SU-DHL-6 (cell line): ENCODE measurements around the gene MDFIC.
A peak's percentile ranks its signal among the peaks of the same experiment; 100 is the strongest.

ENCODE experiments used
- H2AFZ ChIP-seq: fragments of 200-600 bp; sonication (generic); 2 replicates; pipeline ENCODE4 v1.6.1; 2014; ENCODE audit warnings: low read depth, mild to moderate bottlenecking, moderate library complexity, mixed read lengths, antibody characterized with exemption, low read length; ENCODE audit not compliant: severe bottlenecking
- H3F3A ChIP-seq: fragments of 200-600 bp; shearing (Covaris generic); 2 replicates; pipeline ENCODE4 v1.6.0; 2016; ENCODE audit warnings: antibody characterized with exemption, mild to moderate bottlenecking; ENCODE audit not compliant: insufficient read depth
- H3K27ac ChIP-seq: fragments of 200-600 bp; sonication (generic); 2 replicates; pipeline ENCODE4 v1.5.1; 2016; ENCODE audit warnings: low read depth, mild to moderate bottlenecking, low read length, moderate library complexity, mixed read lengths
- H3K27me3 ChIP-seq: fragments of 200-600 bp; sonication (generic), shearing (Covaris generic); 2 replicates; pipeline ENCODE4 v1.6.0; 2014; ENCODE audit warnings: mild to moderate bottlenecking, low read length
- H3K36me3 ChIP-seq: fragments of 200-600 bp; sonication (generic); 2 replicates; pipeline ENCODE4 v1.6.1; 2014; ENCODE audit warnings: mild to moderate bottlenecking, low read length, mixed read lengths
- H3K4me2 ChIP-seq: fragments of 300-600, 200-600 bp; shearing (Covaris generic), sonication (generic); 2 replicates; pipeline ENCODE4 v1.6.0; 2014; ENCODE audit warnings: low read length, low read depth, mild to moderate bottlenecking; ENCODE audit not compliant: poor library complexity, severe bottlenecking
- H3K4me3 ChIP-seq: fragments of 200-600 bp; sonication (generic); 2 replicates; pipeline ENCODE4 v1.5.1; 2014; ENCODE audit warnings: antibody characterized with exemption, low read length, mild to moderate bottlenecking, mixed read lengths; ENCODE audit not compliant: insufficient read depth, poor library complexity, severe bottlenecking
- H3K79me2 ChIP-seq: fragments of 200-600 bp; sonication (generic); 2 replicates; pipeline ENCODE4 v1.6.1; 2014; ENCODE audit warnings: mild to moderate bottlenecking, low read length, moderate library complexity; ENCODE audit not compliant: insufficient read depth
- H3K9ac ChIP-seq: fragments of 200-600 bp; sonication (generic); 2 replicates; pipeline ENCODE4 v1.7.0; 2014; ENCODE audit warnings: mild to moderate bottlenecking, low read length
- H3K9me2 ChIP-seq: fragments of 200-600 bp; sonication (generic); replicated peaks from 2 replicates; pipeline ENCODE4 v1.6.1; 2014; ENCODE audit warnings: low read length; ENCODE audit not compliant: insufficient read depth
- H3K9me3 ChIP-seq: fragments of 200-600 bp; sonication (generic); 2 replicates; pipeline ENCODE4 v1.6.1; 2014; ENCODE audit warnings: low read length, mixed read lengths; ENCODE audit not compliant: insufficient read depth
- H4K20me1 ChIP-seq: fragments of 200-600 bp; sonication (generic); 2 replicates; pipeline ENCODE4 v1.6.1; 2014; ENCODE audit warnings: low read depth, mild to moderate bottlenecking, antibody characterized with exemption, low read length, moderate library complexity, mixed read lengths
- CTCF ChIP-seq: fragments of 200-600 bp; sonication (generic); IDR thresholded peaks from one replicate; pipeline ENCODE4 v1.5.1; 2017; ENCODE audit warnings: antibody characterized with exemption, mild to moderate bottlenecking, low read length, moderate library complexity; ENCODE audit not compliant: insufficient read depth, poor library complexity, severe bottlenecking
- EZH2phosphoT487 ChIP-seq: fragments of 200-600 bp; sonication (generic), shearing (Covaris generic); conservative IDR thresholded peaks from 2 replicates; pipeline ENCODE4 v1.6.1; 2018; ENCODE audit warnings: mild to moderate bottlenecking, antibody characterized with exemption, low read length, moderate library complexity, mixed read lengths

The MDFIC gene

GRCh38 chr7:114922026-114922651 lies at the start of gene MDFIC:
MDFIC (plus strand) TSS chr7:114922094; CDS start chr7:114923034, 940 bp downstream.
- no peaks in the 10 kb centered on the region for H3K79me2 ChIP-seq
- no peaks in the 10 kb centered on the region for H3K9me3 ChIP-seq
- H3F3A ChIP-seq, result peaks cover 7% of the 10 kb centered on the region
- no peaks in the 10 kb centered on the region for H3K36me3 ChIP-seq
- peak within 1 kb of the TSS; percentile 95 for H3K4me3 ChIP-seq
- peak within 1 kb of the TSS; percentile 34; the same call in 1 of the 2 replicates for H3K27ac ChIP-seq
- peak within 1 kb of the TSS; percentile 67 for H3K4me2 ChIP-seq
- no peaks in the 10 kb centered on the region for H3K27me3 ChIP-seq
- H3K9ac ChIP-seq, result peak within 1 kb of the TSS; percentile 81
- H3K9me2 ChIP-seq, result no peaks in the 10 kb centered on the region
- peak within 1 kb of the TSS; percentile 100 for H2AFZ ChIP-seq
- no peaks in the 10 kb centered on the region for H4K20me1 ChIP-seq
- TF ChIP-seq CTCF (no peak), EZH2phosphoT487 (no peak)

GRCh38 chr7:114874170-114874569 lies 47.7 kb upstream of the MDFIC start:
- Histone ChIP-seq H3K27me3 (no peaks in the 10 kb centered on the region), H3K27ac (no peak overlapping the region), H3K9me3 (no peaks in the 10 kb centered on the region), H2AFZ (no peak overlapping the region), H3K79me2 (no peaks in the 10 kb centered on the region), H4K20me1 (no peaks in the 10 kb centered on the region), H3K9me2 (no peaks in the 10 kb centered on the region), H3K4me2 (no peak overlapping the region), H3K4me3 (no peak overlapping the region), H3K36me3 (no peaks in the 10 kb centered on the region), H3K9ac (no peak overlapping the region), H3F3A (no peaks in the 10 kb centered on the region)
- no peak for TF ChIP-seq EZH2phosphoT487
- TF ChIP-seq CTCF, result no peak

- TF ChIP-seq CTCF (no peak), EZH2phosphoT487 (no peak)
- H3K36me3 ChIP-seq, result no peaks in the 10 kb centered on the region
- H3K27me3 ChIP-seq, result no peaks in the 10 kb centered on the region
- no peaks in the 10 kb centered on the region for H3K9me2 ChIP-seq
- no peaks in the 10 kb centered on the region for H3K79me2 ChIP-seq
- H2AFZ ChIP-seq, result no peak overlapping the region
- H3K4me2 ChIP-seq, result no peak overlapping the region
- no peaks in the 10 kb centered on the region for H4K20me1 ChIP-seq
- H3F3A ChIP-seq, result no peaks in the 10 kb centered on the region
- H3K4me3 ChIP-seq, result no peak overlapping the region
- no peaks in the 10 kb centered on the region for H3K9me3 ChIP-seq
- no peak overlapping the region for H3K27ac ChIP-seq
- no peak overlapping the region for H3K9ac ChIP-seq
These were observed 46.7 kb upstream of the MDFIC start for GRCh38 chr7:114875186-114875585.
